Stimulated activated naive CD8-positive, alpha-beta T cell treated with anti-CD3 and anti-CD28 coated beads, Interleukin-15, Interleukin-2, amounts not matched to agents 100 U/mL and 50 U/mL, for 24 hours (primary cell): Measurements from ENCODE around the gene FOXE1.

Source experiments
- ATAC-seq: fragments of 150-1000 bp; cut with Tn5 transposase; one replicate; pipeline ENCODE4 v1.10.0; 2021
- DNase-seq: peaks from one replicate; pipeline ENCODE4 v3.0.0; 2021

Gene FOXE1

GRCh38 chr9:97848480-97849237, 4.4 kb upstream of the FOXE1 start:
- peak; percentile 26 for ATAC-seq
- DNase-seq: peak; percentile 26

- no peak for DNase-seq
- no peak for ATAC-seq
Observed at GRCh38 chr9:97849980-97850379, 3.0 kb upstream of the FOXE1 start.

- DNase-seq (no peak), ATAC-seq (no peak)
Observed at GRCh38 chr9:97850746-97851445, 2.1 kb upstream of the FOXE1 start.

GRCh38 chr9:97851446-97851883, 1.6 kb upstream of the FOXE1 start:
- DNase-seq: no peak
- no peak for ATAC-seq

GRCh38 chr9:97852001-97852398, 1.0 kb upstream of the FOXE1 start:
- no peak for DNase-seq
- no peak for ATAC-seq

GRCh38 chr9:97852399-97853055, 499 bp upstream of the FOXE1 start:
- ATAC-seq (no peak), DNase-seq (no peak)

- DNase-seq (peak; percentile 69), ATAC-seq (peak; percentile 70)
Observed at GRCh38 chr9:97853844-97854695, 1.0 kb downstream of the FOXE1 start.

- no peak for ATAC-seq
Observed at GRCh38 chr9:97854696-97855485, 1.9 kb downstream of the FOXE1 start.

GRCh38 chr9:97855486-97855875, 2.5 kb downstream of the FOXE1 start:
- DNase-seq: no peak
- ATAC-seq: no peak

More at GRCh38 chr9:97854696-97855485, 1.9 kb downstream of the FOXE1 start:
- DNase-seq: no peak

- DNase-seq (no peak), ATAC-seq (no peak)
Observed at GRCh38 chr9:97855899-97856298, 2.9 kb downstream of the FOXE1 start.

- DNase-seq: no peak
- no peak for ATAC-seq
Observed at GRCh38 chr9:97856857-97857605, 4.0 kb downstream of the FOXE1 start.

GRCh38 chr9:97857606-97858392, 4.8 kb downstream of the FOXE1 start:
- no peak for DNase-seq

GRCh38 chr9:97858393-97858713, 5.3 kb downstream of the FOXE1 start:
- ATAC-seq (no peak), DNase-seq (no peak)

More at GRCh38 chr9:97857606-97858392, 4.8 kb downstream of the FOXE1 start:
- no peak for ATAC-seq

GRCh38 chr9:97858826-97859225, 5.8 kb downstream of the FOXE1 start:
- ATAC-seq (no peak), DNase-seq (no peak)

GRCh38 chr9:97859346-97859745, 6.3 kb downstream of the FOXE1 start:
- no peak for DNase-seq
- ATAC-seq: no peak

- ATAC-seq: no peak
- DNase-seq: no peak
Observed at GRCh38 chr9:97860451-97861147, 7.6 kb downstream of the FOXE1 start.

GRCh38 chr9:97861148-97861475, 8.1 kb downstream of the FOXE1 start:
- no peak for DNase-seq
- ATAC-seq: no peak

- ATAC-seq: no peak
Observed at GRCh38 chr9:97863314-97863713, 10.3 kb downstream of the FOXE1 start.

GRCh38 chr9:97864396-97864795, 11.4 kb downstream of the FOXE1 start:
- ATAC-seq: no peak
- no peak for DNase-seq

More at GRCh38 chr9:97863314-97863713, 10.3 kb downstream of the FOXE1 start:
- DNase-seq: no peak
